HepG2 (cell line): ENCODE data around the gene TRAIP. TPM values are rescaled to one million over a fixed set of nuclear protein-coding genes. Genes with fewer than 3 reads are reported as not detected.

Experiments
- ATF1 ChIP-seq: IDR thresholded peaks from 2 replicates; pipeline ENCODE4 v1.6.1; 2016; ENCODE audit warnings: mild to moderate bottlenecking, control low read depth
- EEA1 ChIP-seq: sonication (generic); formaldehyde crosslinking; IDR thresholded peaks from 2 replicates; pipeline ENCODE4 v1.5.1; 2020; ENCODE audit warnings: mild to moderate bottlenecking, missing genetic modification reagents, borderline replicate concordance
- ELF3 ChIP-seq: IDR thresholded peaks from 2 replicates; pipeline ENCODE4 v1.6.1; 2016; ENCODE audit warnings: missing genetic modification reagents, missing compliant biosample characterization
- HDAC2 ChIP-seq: sonication (generic); formaldehyde crosslinking; IDR thresholded peaks from 2 replicates; pipeline ENCODE4 v1.4.0; 2020; ENCODE audit warnings: missing genetic modification reagents
- HNF4G ChIP-seq, 2 experiments: sonication (generic) in 1 of 2; formaldehyde crosslinking in 1 of 2; IDR thresholded peaks; 2 replicates each; pipeline versions ENCODE4 v1.4.0 to v1.6.1; 2011 to 2020; ENCODE audit warnings: borderline replicate concordance in 2 of 2, low read depth in 2 of 2, mild to moderate bottlenecking in 2 of 2, low read length in 1 of 2, missing genetic modification reagents in 1 of 2, moderate library complexity in 1 of 2
- MTA3 ChIP-seq: sonication (generic); formaldehyde crosslinking; IDR thresholded peaks from 2 replicates; pipeline ENCODE4 v1.4.0; 2020; ENCODE audit warnings: missing genetic modification reagents
- POGZ ChIP-seq: sonication (generic); formaldehyde crosslinking; IDR thresholded peaks from 2 replicates; pipeline ENCODE4 v1.4.0; 2020; ENCODE audit warnings: mild to moderate bottlenecking, missing genetic modification reagents
- RBM39 ChIP-seq: fragments of 200-400 bp; formaldehyde crosslinking; IDR thresholded peaks from one replicate; pipeline ENCODE4 v1.6.1; 2018; ENCODE audit warnings: antibody characterized with exemption, mild to moderate bottlenecking, low read depth, low read length; ENCODE audit not compliant: poor library complexity, severe bottlenecking
- RNF2 ChIP-seq: fragments of 450-650 bp; conservative IDR thresholded peaks from 2 replicates; pipeline ENCODE4 v1.6.1; 2016; ENCODE audit warnings: low read depth
- SP5 ChIP-seq: IDR thresholded peaks from 2 replicates; pipeline ENCODE4 v1.6.1; 2016; ENCODE audit warnings: low read depth, borderline replicate concordance
- SUZ12 ChIP-seq: fragments of 150-350 bp; IDR thresholded peaks from 2 replicates; pipeline ENCODE4 v1.6.1; 2014; ENCODE audit warnings: low read depth, low read length
- SYNCRIP ChIP-seq: fragments of 200-400 bp; formaldehyde crosslinking; IDR thresholded peaks from 2 replicates; pipeline ENCODE4 v1.6.1; 2018; ENCODE audit warnings: mild to moderate bottlenecking, low read depth, low read length; ENCODE audit not compliant: insufficient read depth
- TARDBP ChIP-seq: sonication (generic); formaldehyde crosslinking; IDR thresholded peaks from 2 replicates; pipeline ENCODE4 v1.8.0; 2022; ENCODE audit warnings: mild to moderate bottlenecking, missing genetic modification reagents
- TP53 ChIP-seq: sonication (generic); formaldehyde crosslinking; conservative IDR thresholded peaks from 2 replicates; pipeline ENCODE4 v1.4.0; 2020; ENCODE audit warnings: missing genetic modification reagents
- YEATS2 ChIP-seq: sonication (generic); formaldehyde crosslinking; IDR thresholded peaks from 2 replicates; pipeline ENCODE4 v1.4.0; 2020; ENCODE audit warnings: missing genetic modification reagents, borderline replicate concordance
- YY1 ChIP-seq: IDR thresholded peaks from 2 replicates; pipeline ENCODE4 v1.6.1; 2011; ENCODE audit warnings: low read length, low read depth, moderate library complexity, mild to moderate bottlenecking; ENCODE audit not compliant: insufficient read depth, insufficient replicate concordance
- ZFP36L1 ChIP-seq: sonication (generic); formaldehyde crosslinking; IDR thresholded peaks from 2 replicates; pipeline ENCODE4 v1.8.0; 2022; ENCODE audit warnings: mild to moderate bottlenecking, missing genetic modification reagents, moderate library complexity
- ZNF607 ChIP-seq: sonication (generic); formaldehyde crosslinking; IDR thresholded peaks from 2 replicates; pipeline ENCODE4 v1.5.1; 2020; ENCODE audit warnings: missing genetic modification reagents, mild to moderate bottlenecking, borderline replicate concordance
- ZNF616 ChIP-seq: sonication (generic); formaldehyde crosslinking; IDR thresholded peaks from 2 replicates; pipeline ENCODE4 v1.5.0; 2020; ENCODE audit warnings: low read depth, mild to moderate bottlenecking, missing genetic modification reagents
- ZNF709 ChIP-seq: sonication (generic); formaldehyde crosslinking; IDR thresholded peaks from 2 replicates; pipeline ENCODE4 v1.5.0; 2020; ENCODE audit warnings: mild to moderate bottlenecking, missing genetic modification reagents
- ZNF746 ChIP-seq: sonication (generic); formaldehyde crosslinking; IDR thresholded peaks from 2 replicates; pipeline ENCODE4 v1.8.0; 2022; ENCODE audit warnings: mild to moderate bottlenecking, missing genetic modification reagents
- ZSCAN21 ChIP-seq: sonication (generic); formaldehyde crosslinking; IDR thresholded peaks from 2 replicates; pipeline ENCODE4 v1.8.0; 2022; ENCODE audit warnings: mild to moderate bottlenecking, missing genetic modification reagents, moderate library complexity, borderline replicate concordance
- polyA plus RNA-seq, 8 experiments: library from polyadenylated mRNA; depleted of rRNA in 3 of 8; stranded (reverse) in 7 of 8; unstranded in 1 of 8; fragments of >200 nt; fragmentation: Illumina TruSeq in 4 of 8; extraction: Trizol in 4 of 8; gene quantifications; 2 replicates each; pipeline versions ENCODE4 v1.2.1 to v1.2.3, GENCODE V29; 2011 to 2016; ENCODE audit warnings: low read depth in 4 of 8, missing spikeins in 1 of 8, mixed read lengths in 1 of 8; ENCODE audit not compliant: insufficient read depth in 1 of 8
- total RNA-seq, 5 experiments: library from RNA; depleted of rRNA; stranded (reverse); fragments of >200 nt; fragmentation: Illumina TruSeq; extraction: Trizol; gene quantifications; 2 replicates each; pipeline ENCODE4 v1.2.3, GENCODE V29; 2016; ENCODE audit warnings: low read depth in 1 of 5
- TF ChIP-seq, protein P1 (sequence below): sonication (generic); formaldehyde crosslinking; IDR thresholded peaks from 2 replicates; pipeline ENCODE4 v1.8.0; 2022; ENCODE audit warnings: missing genetic modification reagents, mild to moderate bottlenecking, inconsistent platforms, borderline replicate concordance
- TF ChIP-seq, protein P2 (sequence below): sonication (generic); formaldehyde crosslinking; IDR thresholded peaks from 2 replicates; pipeline ENCODE4 v1.4.0; 2020; ENCODE audit warnings: missing genetic modification reagents, borderline replicate concordance

TRAIP gene
- total and polyA plus RNA-seq, 2 of the 13 experiments (the other 11 are each of a cell fraction or from before 2014, with no cell fraction given) = 13.9 to 23.9 TPM

DNA sequence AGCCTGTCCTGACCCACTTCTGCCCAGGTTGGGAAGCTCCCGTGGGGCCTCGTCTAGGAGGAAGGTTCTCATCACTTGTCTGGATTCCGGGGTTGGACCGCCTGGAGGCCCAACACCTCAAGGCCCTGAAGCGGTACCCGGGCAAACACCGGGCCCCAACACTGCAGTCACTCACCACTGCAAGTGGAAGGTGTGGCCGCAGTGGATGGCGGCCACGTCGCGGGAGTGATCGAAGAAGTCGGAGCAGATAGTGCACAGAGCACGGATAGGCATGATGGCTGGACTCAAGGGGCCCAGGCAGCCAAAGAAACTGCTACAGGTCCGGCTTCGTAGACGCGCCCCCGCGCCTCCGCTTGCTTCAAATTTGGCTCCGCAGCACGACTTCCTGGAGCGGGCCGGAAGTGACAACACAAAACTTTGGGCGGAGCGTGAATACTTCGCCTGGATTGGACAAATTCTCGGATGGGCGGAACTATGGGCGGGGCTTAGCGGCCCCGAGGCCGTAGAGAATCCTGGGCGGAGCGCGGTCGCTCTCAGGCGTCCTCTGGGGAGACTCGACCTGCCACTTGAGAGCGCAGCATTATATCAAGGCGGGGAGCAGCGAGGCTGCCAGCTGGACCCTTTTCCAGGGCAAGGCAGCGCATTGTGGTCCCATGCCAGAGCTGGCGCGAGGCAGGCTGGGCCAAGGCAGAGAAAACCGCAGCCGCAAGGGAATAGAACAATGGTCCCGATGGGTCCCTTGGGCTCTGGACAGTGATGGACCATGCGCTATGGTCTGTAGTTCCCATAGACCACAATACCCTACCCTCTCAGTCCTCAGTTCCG, at the start of gene TRAIP (continued):
- TF ChIP-seq RBM39 (peak; percentile 84), POGZ (peak; percentile 67), YEATS2 (CRISPR knock-in tag) (peak; percentile 82; the same call in 1 of the 2 replicates), ZNF607 (CRISPR knock-in tag) (peak; percentile 91), ZNF746 (CRISPR knock-in tag) (0 out of 2 replicates have a peak, but pooled peaks have one; percentile 13), ZNF709 (CRISPR knock-in tag) (no peak), ZFP36L1 (CRISPR knock-in tag) (peak; percentile 94), EEA1 (0 out of 2 replicates have a peak, but pooled peaks have one; percentile 84), HDAC2 (CRISPR knock-in tag) (peak; percentile 79), ELF3 (CRISPR knock-in tag) (peak; percentile 66), ZNF616 (peak; percentile 74; the same call in 1 of the 2 replicates), SP5 (peak; percentile 80), SUZ12 (no peak), MTA3 (CRISPR knock-in tag) (no peak), HNF4G (IDR thresholded peaks at IDR 0.05; ENCODE audit: borderline replicate concordance, low read depth, low read length) (no peak), HNF4G (CRISPR knock-in tag; IDR thresholded peaks at IDR 0.05; ENCODE audit: borderline replicate concordance, low read depth) (peak; percentile 41; the same call in 1 of the 2 replicates), RNF2 (0 out of 2 replicates have a peak, but pooled peaks have one; percentile 55), SYNCRIP (no peak), YY1 (no peak), ZSCAN21 (CRISPR knock-in tag) (0 out of 2 replicates have a peak, but pooled peaks have one; percentile 67), ATF1 (CRISPR knock-in tag) (peak; percentile 87), TARDBP (CRISPR knock-in tag) (peak; percentile 32; the same call in 1 of the 2 replicates), TP53 (CRISPR knock-in tag) (0 out of 2 replicates have a peak, but pooled peaks have one; percentile 19)
- TF ChIP-seq, protein P1, sequence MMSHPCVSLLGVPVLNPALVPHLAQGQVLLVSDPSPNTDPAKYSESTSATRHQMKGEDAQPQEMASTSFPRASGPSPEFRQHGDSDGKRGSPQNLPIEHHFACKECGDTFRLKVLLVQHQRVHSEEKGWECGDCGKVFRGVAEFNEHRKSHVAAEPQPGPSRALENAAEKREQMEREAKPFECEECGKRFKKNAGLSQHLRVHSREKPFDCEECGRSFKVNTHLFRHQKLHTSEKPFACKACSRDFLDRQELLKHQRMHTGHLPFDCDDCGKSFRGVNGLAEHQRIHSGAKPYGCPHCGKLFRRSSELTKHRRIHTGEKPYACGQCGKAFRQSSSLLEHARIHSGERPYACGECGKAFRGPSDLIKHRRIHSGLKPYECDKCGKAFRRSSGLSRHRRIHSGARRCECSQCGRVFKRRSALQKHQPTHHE (CRISPR knock-in tag) = peak; percentile 74; the same call in 1 of the 2 replicates
- TF ChIP-seq, protein P2, sequence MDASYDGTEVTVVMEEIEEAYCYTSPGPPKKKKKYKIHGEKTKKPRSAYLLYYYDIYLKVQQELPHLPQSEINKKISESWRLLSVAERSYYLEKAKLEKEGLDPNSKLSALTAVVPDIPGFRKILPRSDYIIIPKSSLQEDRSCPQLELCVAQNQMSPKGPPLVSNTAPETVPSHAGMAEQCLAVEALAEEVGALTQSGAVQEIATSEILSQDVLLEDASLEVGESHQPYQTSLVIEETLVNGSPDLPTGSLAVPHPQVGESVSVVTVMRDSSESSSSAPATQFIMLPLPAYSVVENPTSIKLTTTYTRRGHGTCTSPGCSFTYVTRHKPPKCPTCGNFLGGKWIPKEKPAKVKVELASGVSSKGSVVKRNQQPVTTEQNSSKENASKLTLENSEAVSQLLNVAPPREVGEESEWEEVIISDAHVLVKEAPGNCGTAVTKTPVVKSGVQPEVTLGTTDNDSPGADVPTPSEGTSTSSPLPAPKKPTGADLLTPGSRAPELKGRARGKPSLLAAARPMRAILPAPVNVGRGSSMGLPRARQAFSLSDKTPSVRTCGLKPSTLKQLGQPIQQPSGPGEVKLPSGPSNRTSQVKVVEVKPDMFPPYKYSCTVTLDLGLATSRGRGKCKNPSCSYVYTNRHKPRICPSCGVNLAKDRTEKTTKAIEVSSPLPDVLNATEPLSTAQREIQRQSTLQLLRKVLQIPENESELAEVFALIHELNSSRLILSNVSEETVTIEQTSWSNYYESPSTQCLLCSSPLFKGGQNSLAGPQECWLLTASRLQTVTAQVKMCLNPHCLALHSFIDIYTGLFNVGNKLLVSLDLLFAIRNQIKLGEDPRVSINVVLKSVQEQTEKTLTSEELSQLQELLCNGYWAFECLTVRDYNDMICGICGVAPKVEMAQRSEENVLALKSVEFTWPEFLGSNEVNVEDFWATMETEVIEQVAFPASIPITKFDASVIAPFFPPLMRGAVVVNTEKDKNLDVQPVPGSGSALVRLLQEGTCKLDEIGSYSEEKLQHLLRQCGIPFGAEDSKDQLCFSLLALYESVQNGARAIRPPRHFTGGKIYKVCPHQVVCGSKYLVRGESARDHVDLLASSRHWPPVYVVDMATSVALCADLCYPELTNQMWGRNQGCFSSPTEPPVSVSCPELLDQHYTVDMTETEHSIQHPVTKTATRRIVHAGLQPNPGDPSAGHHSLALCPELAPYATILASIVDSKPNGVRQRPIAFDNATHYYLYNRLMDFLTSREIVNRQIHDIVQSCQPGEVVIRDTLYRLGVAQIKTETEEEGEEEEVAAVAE = 0 out of 2 replicates have a peak, but pooled peaks have one; percentile 36
